HG03432 (cell line): Measurements from ENCODE around the gene FANCE.

Source experiments
- ATAC-seq: cut with Tn5 transposase; IDR thresholded peaks from one replicate; pipeline ENCODE4 v1.9.1; 2021; ENCODE audit warnings: mild to moderate bottlenecking, moderate library complexity; ENCODE audit not compliant: unreplicated experiment

The FANCE gene

GRCh38 chr6:35483062-35483461, 30.9 kb downstream of the FANCE start:
- no peak for ATAC-seq

GRCh38 chr6:35483490-35483889, 31.4 kb downstream of the FANCE start:
- ATAC-seq = no peak

- no peak for ATAC-seq
Observed at GRCh38 chr6:35483893-35484645, 31.9 kb downstream of the FANCE start.

- no peak for ATAC-seq
Observed at GRCh38 chr6:35484921-35485392, 32.8 kb downstream of the FANCE start.

- ATAC-seq = no peak
Observed at GRCh38 chr6:35485402-35485877, 33.3 kb downstream of the FANCE start.

- ATAC-seq = no peak
Observed at GRCh38 chr6:35486005-35486925, 34.1 kb downstream of the FANCE start.

- no peak for ATAC-seq
Observed at GRCh38 chr6:35487658-35488516, 35.7 kb downstream of the FANCE start.

- no peak for ATAC-seq
Observed at GRCh38 chr6:35488517-35488862, 36.4 kb downstream of the FANCE start.

- ATAC-seq = no peak
Observed at GRCh38 chr6:35489066-35489465, 36.9 kb downstream of the FANCE start.

- no peak for ATAC-seq
Observed at GRCh38 chr6:35489995-35490791, 38.1 kb downstream of the FANCE start.

- no peak for ATAC-seq
Observed at GRCh38 chr6:35490821-35491557, 38.9 kb downstream of the FANCE start.

GRCh38 chr6:35491558-35492257, 39.6 kb downstream of the FANCE start:
- ATAC-seq = no peak

- ATAC-seq = no peak
Observed at GRCh38 chr6:35492258-35492973, 40.3 kb downstream of the FANCE start.

GRCh38 chr6:35492974-35493284, 40.8 kb downstream of the FANCE start:
- no peak for ATAC-seq

- ATAC-seq = no peak
Observed at GRCh38 chr6:35493307-35493983, 41.3 kb downstream of the FANCE start.

GRCh38 chr6:35494161-35494563, 42.0 kb downstream of the FANCE start:
- no peak for ATAC-seq

GRCh38 chr6:35495258-35496035, 43.3 kb downstream of the FANCE start:
- no peak for ATAC-seq
